Liver (tissue), 9 donors: Measurements from ENCODE around the gene HOXC13. TPM values are rescaled to one million over a fixed set of nuclear protein-coding genes. Genes with fewer than 3 reads are reported as not detected.

Experiments used
- DNase-seq: peaks from one replicate; pipeline ENCODE4 v3.0.0-alpha.2; 2017; ENCODE audit warnings: low spot score
- H3K27ac ChIP-seq, 2 donors: one replicate each; pipeline ENCODE4 v1.7.0; 2013; ENCODE audit warnings: inconsistent platforms in 2 of 2, low read length in 2 of 2, control low read depth in 1 of 2, low read depth in 1 of 2, mild to moderate bottlenecking in 1 of 2
- H3K27me3 ChIP-seq, 4 donors: one replicate each; pipeline versions ENCODE4 v1.6.1 to v1.7.0; 2013; ENCODE audit warnings: low read length in 3 of 4, inconsistent platforms in 1 of 4, mild to moderate bottlenecking in 1 of 4, moderate library complexity in 1 of 4; ENCODE audit not compliant: control insufficient read depth in 4 of 4, insufficient read depth in 4 of 4
- H3K36me3 ChIP-seq, 4 donors: one replicate each; pipeline versions ENCODE4 v1.6.1 to v1.7.0; 2013; ENCODE audit warnings: low read length in 3 of 4, mild to moderate bottlenecking in 3 of 4, low read depth in 1 of 4, moderate library complexity in 1 of 4; ENCODE audit not compliant: control insufficient read depth in 4 of 4, insufficient read depth in 3 of 4
- H3K4me1 ChIP-seq, 4 donors: one replicate each; pipeline versions ENCODE4 v1.6.1 to v1.7.0; 2013; ENCODE audit warnings: low read length in 3 of 4, mild to moderate bottlenecking in 3 of 4, moderate library complexity in 1 of 4; ENCODE audit not compliant: control insufficient read depth in 4 of 4, insufficient read depth in 4 of 4
- H3K4me3 ChIP-seq, 3 donors: one replicate each; pipeline versions ENCODE4 v1.6.1 to v1.7.0; 2013; ENCODE audit warnings: low read length in 3 of 3, control low read depth in 1 of 3, low read depth in 1 of 3, mild to moderate bottlenecking in 1 of 3
- H3K9ac ChIP-seq, 2 donors: one replicate each; pipeline ENCODE4 v1.7.0; 2013; ENCODE audit warnings: low read length in 2 of 2, mild to moderate bottlenecking in 2 of 2, moderate library complexity in 2 of 2, control low read depth in 1 of 2, low read depth in 1 of 2
- H3K9me3 ChIP-seq, 4 donors: one replicate each; pipeline versions ENCODE4 v1.6.1 to v1.7.0; 2013; ENCODE audit warnings: low read length in 3 of 4; ENCODE audit not compliant: control insufficient read depth in 4 of 4
- ATF3 ChIP-seq: IDR thresholded peaks from 2 replicates; pipeline ENCODE4 v1.6.1; 2016; ENCODE audit warnings: antibody characterized with exemption
- EGR1 ChIP-seq, 2 donors: IDR thresholded peaks; 2 replicates each; pipeline ENCODE4 v1.6.1; 2016 to 2018; ENCODE audit warnings: antibody characterized with exemption in 2 of 2, low read depth in 2 of 2
- FOXA1 ChIP-seq: IDR thresholded peaks from 2 replicates; pipeline ENCODE4 v1.6.1; 2016; ENCODE audit warnings: antibody characterized with exemption
- GABPA ChIP-seq, 2 donors: IDR thresholded peaks in 1 of 2; conservative IDR thresholded peaks in 1 of 2; 2 replicates each; pipeline ENCODE4 v1.6.1; 2016; ENCODE audit warnings: antibody characterized with exemption in 2 of 2, mild to moderate bottlenecking in 1 of 2, moderate library complexity in 1 of 2
- HNF4A ChIP-seq, 2 donors: conservative IDR thresholded peaks; 2 replicates each; pipeline ENCODE4 v1.6.1; 2016; ENCODE audit warnings: antibody characterized with exemption in 2 of 2, mild to moderate bottlenecking in 2 of 2
- HNF4G ChIP-seq: IDR thresholded peaks from 2 replicates; pipeline ENCODE4 v1.6.1; 2016; ENCODE audit warnings: antibody characterized with exemption
- JUND ChIP-seq, 2 donors: IDR thresholded peaks; 2 replicates each; pipeline ENCODE4 v1.6.1; 2016; ENCODE audit warnings: antibody characterized with exemption in 2 of 2
- NR2F2 ChIP-seq: IDR thresholded peaks from 2 replicates; pipeline ENCODE4 v1.6.1; 2016; ENCODE audit warnings: antibody characterized with exemption
- RAD21 ChIP-seq, 2 donors: IDR thresholded peaks; 2 replicates each; pipeline ENCODE4 v1.6.1; 2016; ENCODE audit warnings: antibody characterized with exemption in 2 of 2, mild to moderate bottlenecking in 2 of 2
- REST ChIP-seq: IDR thresholded peaks from 2 replicates; pipeline ENCODE4 v1.6.1; 2016; ENCODE audit warnings: antibody characterized with exemption, mild to moderate bottlenecking
- RXRA ChIP-seq, 2 donors: IDR thresholded peaks; 2 replicates each; pipeline ENCODE4 v1.6.1; 2017 to 2018; ENCODE audit warnings: antibody characterized with exemption in 2 of 2, mild to moderate bottlenecking in 1 of 2
- SP1 ChIP-seq: IDR thresholded peaks from 2 replicates; pipeline ENCODE4 v1.6.1; 2018; ENCODE audit warnings: antibody characterized with exemption, mild to moderate bottlenecking
- TAF1 ChIP-seq: conservative IDR thresholded peaks from 2 replicates; pipeline ENCODE4 v1.6.1; 2016; ENCODE audit warnings: antibody characterized with exemption, mild to moderate bottlenecking
- YY1 ChIP-seq: IDR thresholded peaks from 2 replicates; pipeline ENCODE4 v1.6.1; 2016; ENCODE audit warnings: antibody characterized with exemption, mild to moderate bottlenecking
- WGBS: extraction: QIAGEN DNeasy Blood & Tissue Kit; methylation state at CpG from one replicate; pipeline ENCODE4 v1.1.7; 2013; 5-methylcytosine and 5-hydroxymethylcytosine counted together
- polyA plus RNA-seq, 2 donors: library from polyadenylated mRNA; stranded (reverse) in 1 of 2; unstranded in 1 of 2; fragments of 200-250 nt in 1 of 2; fragments of >200 nt in 1 of 2; fragmentation: Nextera tagmentation in 1 of 2; extraction: Ambion mirVana in 1 of 2; gene quantifications; one replicate each; pipeline versions ENCODE4 v1.2.1 to v1.2.3, GENCODE V29; 2013 to 2015
- total RNA-seq, 2 donors: library from RNA; depleted of rRNA; stranded (reverse); fragments of >200 nt; gene quantifications; one replicate each; pipeline ENCODE4 v1.2.3, GENCODE V29; 2014
- TF ChIP-seq, protein P1 (sequence below): IDR thresholded peaks from 2 replicates; pipeline ENCODE4 v1.6.1; 2016; ENCODE audit warnings: antibody characterized with exemption
- TF ChIP-seq, protein P2 (sequence below): fragments of 150-350 bp; IDR thresholded peaks from 2 replicates; pipeline ENCODE4 v1.5.1; 2017; ENCODE audit warnings: improper control_type of control experiment, low read depth, low read length; ENCODE audit not compliant: missing input control
- donor health status: healthy.
- donor health status: healthy.
- donor health status: healthy.
- donor health status: healthy.
- donor health status: healthy.

HOXC13 gene
- total and polyA plus RNA-seq, 4 donors = not detected

GRCh38 chr12:53965281-53966084 is 26.9 kb downstream of the HOXC13 start:
- no peaks in the 10 kb centered on the region for H3K36me3 ChIP-seq
- WGBS = 5% methylated on average over 18 of the region's 18 CpGs
- DNase-seq = no peak
- H3K4me1 ChIP-seq = peaks cover 0 to 7% (median 4%) of the 10 kb centered on the region in 4 donors
- H3K4me3 ChIP-seq = no peak overlapping the region
- no peak overlapping the region for H3K27ac ChIP-seq
- TF ChIP-seq, protein P1, sequence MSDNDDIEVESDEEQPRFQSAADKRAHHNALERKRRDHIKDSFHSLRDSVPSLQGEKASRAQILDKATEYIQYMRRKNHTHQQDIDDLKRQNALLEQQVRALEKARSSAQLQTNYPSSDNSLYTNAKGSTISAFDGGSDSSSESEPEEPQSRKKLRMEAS = no peak
- TF ChIP-seq ATF3 = no peak
- TF ChIP-seq RXRA (IDR thresholded peaks at IDR 0.05) = no peak
- no peak for TF ChIP-seq GABPA (IDR thresholded peaks at IDR 0.05 in 1 of 2, conservative IDR thresholded peaks at IDR 0.05 in 1 of 2)
- TF ChIP-seq HNF4A (conservative IDR thresholded peaks at IDR 0.05) = no peak
- TF ChIP-seq SP1 = no peak
- TF ChIP-seq NR2F2 = no peak
- TF ChIP-seq TAF1 = no peak
- no peak for TF ChIP-seq YY1
- TF ChIP-seq, protein P2, sequence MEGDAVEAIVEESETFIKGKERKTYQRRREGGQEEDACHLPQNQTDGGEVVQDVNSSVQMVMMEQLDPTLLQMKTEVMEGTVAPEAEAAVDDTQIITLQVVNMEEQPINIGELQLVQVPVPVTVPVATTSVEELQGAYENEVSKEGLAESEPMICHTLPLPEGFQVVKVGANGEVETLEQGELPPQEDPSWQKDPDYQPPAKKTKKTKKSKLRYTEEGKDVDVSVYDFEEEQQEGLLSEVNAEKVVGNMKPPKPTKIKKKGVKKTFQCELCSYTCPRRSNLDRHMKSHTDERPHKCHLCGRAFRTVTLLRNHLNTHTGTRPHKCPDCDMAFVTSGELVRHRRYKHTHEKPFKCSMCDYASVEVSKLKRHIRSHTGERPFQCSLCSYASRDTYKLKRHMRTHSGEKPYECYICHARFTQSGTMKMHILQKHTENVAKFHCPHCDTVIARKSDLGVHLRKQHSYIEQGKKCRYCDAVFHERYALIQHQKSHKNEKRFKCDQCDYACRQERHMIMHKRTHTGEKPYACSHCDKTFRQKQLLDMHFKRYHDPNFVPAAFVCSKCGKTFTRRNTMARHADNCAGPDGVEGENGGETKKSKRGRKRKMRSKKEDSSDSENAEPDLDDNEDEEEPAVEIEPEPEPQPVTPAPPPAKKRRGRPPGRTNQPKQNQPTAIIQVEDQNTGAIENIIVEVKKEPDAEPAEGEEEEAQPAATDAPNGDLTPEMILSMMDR = no peak
- no peak for TF ChIP-seq REST
- TF ChIP-seq JUND (IDR thresholded peaks at IDR 0.05) = no peak
- TF ChIP-seq RAD21 (IDR thresholded peaks at IDR 0.05) = no peak
- TF ChIP-seq HNF4G = no peak
- no peak overlapping the region for H3K9ac ChIP-seq
- H3K9me3 ChIP-seq = peaks cover 0 to 3% (median 0%) of the 10 kb centered on the region in 4 donors
- peaks cover 0 to 65% (median 43%) of the 10 kb centered on the region in 4 donors for H3K27me3 ChIP-seq

GRCh38 chr12:53966085-53966384 is 27.4 kb downstream of the HOXC13 start:
- H3K36me3 ChIP-seq = no peaks in the 10 kb centered on the region
- WGBS = 6% methylated on average over 15 of the region's 15 CpGs
- H3K4me3 ChIP-seq = no peak overlapping the region
- no peak overlapping the region for H3K27ac ChIP-seq
- H3K9ac ChIP-seq = no peak overlapping the region
- peaks cover 0 to 3% (median 0%) of the 10 kb centered on the region in 4 donors for H3K9me3 ChIP-seq
- H3K27me3 ChIP-seq = peaks cover 0 to 65% (median 45%) of the 10 kb centered on the region in 4 donors
- peaks cover 0 to 7% (median 4%) of the 10 kb centered on the region in 4 donors for H3K4me1 ChIP-seq
- no peak for DNase-seq
- no peak for TF ChIP-seq REST
- no peak for TF ChIP-seq YY1
- no peak for TF ChIP-seq ATF3
- TF ChIP-seq FOXA1 = no peak
- TF ChIP-seq EGR1 (IDR thresholded peaks at IDR 0.05; ENCODE audit: low read depth in 2 of 2) = no peak
- TF ChIP-seq TAF1 = no peak
- TF ChIP-seq, protein P2 = no peak
- no peak for TF ChIP-seq RXRA (IDR thresholded peaks at IDR 0.05)
- TF ChIP-seq HNF4A (conservative IDR thresholded peaks at IDR 0.05) = no peak
- TF ChIP-seq RAD21 (IDR thresholded peaks at IDR 0.05) = no peak
- TF ChIP-seq GABPA (IDR thresholded peaks at IDR 0.05 in 1 of 2, conservative IDR thresholded peaks at IDR 0.05 in 1 of 2) = no peak
- no peak for TF ChIP-seq JUND (IDR thresholded peaks at IDR 0.05)
